IMR-90 (cell line): ENCODE data around the gene PARD6G. TPM values are rescaled to one million over a fixed set of nuclear protein-coding genes. Genes with fewer than 3 reads are reported as not detected.

ENCODE experiments used
- ATAC-seq: fragments of 200-7000 bp; cut with Tn5 transposase; 2 replicates; pipeline ENCODE4 v1.9.1; 2020; ENCODE audit warnings: low read depth, mild to moderate bottlenecking, moderate library complexity
- BruUV-seq: library from RNA; stranded (reverse); fragments of 400-500 nt; replicated peaks from 2 replicates; lab custom pipeline; 2021; lab: Mats Ljungman, UMichigan
- CTCF ChIA-PET: fragments of 300-600 bp; formaldehyde crosslinking; extraction: SDS; loops from one replicate; lab custom pipeline; 2021; ENCODE audit warnings: antibody characterized with exemption; lab: Yijun Ruan, JAX
- POLR2A ChIA-PET: fragments of 300-600 bp; sonication (Branson Sonifier 250); formaldehyde crosslinking; loops from one replicate; lab custom pipeline; 2022; ENCODE audit warnings: antibody characterized with exemption; ENCODE audit not compliant: unreplicated experiment; lab: Charles Lee
- DNase-seq: peaks from one replicate; pipeline ENCODE4 v3.0.0; 2013
- H2AFZ ChIP-seq: replicated peaks from 2 replicates; pipeline ENCODE3; 2013; ENCODE audit warnings: low read length, mild to moderate bottlenecking; ENCODE audit not compliant: poor library complexity
- H2AK5ac ChIP-seq: 2 replicates; pipeline ENCODE4 v1.6.1; 2013; ENCODE audit warnings: low read depth, low read length, inconsistent platforms
- H2AK9ac ChIP-seq: replicated peaks from 2 replicates; pipeline ENCODE3; 2013; ENCODE audit warnings: mild to moderate bottlenecking, low read depth, low read length, moderate library complexity; ENCODE audit not compliant: poor library complexity
- H2BK120ac ChIP-seq: 2 replicates; pipeline ENCODE4 v1.6.1; 2013; ENCODE audit warnings: low read depth, low read length, inconsistent platforms
- H2BK15ac ChIP-seq: 3 replicates; pipeline ENCODE4 v1.6.1; 2013; ENCODE audit warnings: low read depth, low read length, inconsistent platforms
- H2BK20ac ChIP-seq: 2 replicates; pipeline ENCODE4 v1.6.1; 2013; ENCODE audit warnings: low read depth, mild to moderate bottlenecking, inconsistent platforms, low read length, moderate library complexity
- H2BK5ac ChIP-seq: 2 replicates; pipeline ENCODE4 v1.6.1; 2013; ENCODE audit warnings: mild to moderate bottlenecking, low read depth, low read length, inconsistent platforms; ENCODE audit not compliant: poor library complexity, severe bottlenecking
- H3K14ac ChIP-seq: replicated peaks from 2 replicates; pipeline ENCODE4 v1.6.1; 2013; ENCODE audit warnings: low read depth, low read length, inconsistent platforms
- H3K18ac ChIP-seq: 2 replicates; pipeline ENCODE4 v1.6.1; 2013; ENCODE audit warnings: low read depth, low read length, control low read depth
- H3K23ac ChIP-seq: 2 replicates; pipeline ENCODE4 v1.6.1; 2013; ENCODE audit warnings: low read depth, low read length, inconsistent platforms
- H3K27ac ChIP-seq: 2 replicates; pipeline ENCODE4 v1.5.1; 2013; ENCODE audit warnings: mild to moderate bottlenecking, control low read depth, low read length; ENCODE audit not compliant: insufficient read depth
- H3K27me3 ChIP-seq: 2 replicates; pipeline ENCODE4 v1.6.1; 2013; ENCODE audit warnings: low read length; ENCODE audit not compliant: control insufficient read depth, insufficient read depth
- H3K36me3 ChIP-seq: 2 replicates; pipeline ENCODE4 v1.6.1; 2013; ENCODE audit warnings: low read length, mixed read lengths; ENCODE audit not compliant: control insufficient read depth, insufficient read depth
- H3K4ac ChIP-seq: 2 replicates; pipeline ENCODE4 v1.6.1; 2013; ENCODE audit warnings: low read depth, low read length, inconsistent platforms
- H3K4me1 ChIP-seq: 2 replicates; pipeline ENCODE4 v1.6.1; 2013; ENCODE audit warnings: low read length, mixed read lengths; ENCODE audit not compliant: control insufficient read depth, insufficient read depth
- H3K4me2 ChIP-seq: 2 replicates; pipeline ENCODE4 v1.6.1; 2013; ENCODE audit warnings: low read depth, mild to moderate bottlenecking, control low read depth, low read length, moderate library complexity
- H3K4me3 ChIP-seq: 2 replicates; pipeline ENCODE4 v1.5.1; 2013; ENCODE audit warnings: low read depth, mild to moderate bottlenecking, control low read depth, low read length, moderate library complexity; ENCODE audit not compliant: insufficient read depth
- H3K56ac ChIP-seq: 2 replicates; pipeline ENCODE4 v1.6.1; 2013; ENCODE audit warnings: low read length, inconsistent platforms; ENCODE audit not compliant: insufficient read depth; ENCODE audit errors: extremely low read depth
- H3K79me1 ChIP-seq, 2 experiments: 2 replicates each; pipeline ENCODE4 v1.6.1; 2013; ENCODE audit warnings: low read length in 2 of 2, inconsistent platforms in 1 of 2, low read depth in 1 of 2
- H3K9ac ChIP-seq: 2 replicates; pipeline ENCODE4 v1.6.1; 2013; ENCODE audit warnings: low read depth, low read length, control low read depth
- H3K9me1 ChIP-seq: 2 replicates; pipeline ENCODE4 v1.6.1; 2013; ENCODE audit warnings: low read length, inconsistent platforms; ENCODE audit not compliant: insufficient read depth
- H3K9me3 ChIP-seq: 2 replicates; pipeline ENCODE4 v1.6.1; 2013; ENCODE audit warnings: low read length; ENCODE audit not compliant: control insufficient read depth, insufficient read depth
- H4K20me1 ChIP-seq: 2 replicates; pipeline ENCODE4 v1.6.1; 2013; ENCODE audit warnings: low read length, inconsistent platforms; ENCODE audit not compliant: insufficient read depth
- H4K5ac ChIP-seq: 2 replicates; pipeline ENCODE4 v1.6.1; 2013; ENCODE audit warnings: mild to moderate bottlenecking, low read depth, low read length, control low read depth
- H4K8ac ChIP-seq, 2 experiments: 2 replicates each; pipeline ENCODE4 v1.6.1; 2013; ENCODE audit warnings: low read depth in 2 of 2, low read length in 2 of 2, control low read depth in 1 of 2, inconsistent platforms in 1 of 2
- H4K91ac ChIP-seq: 2 replicates; pipeline ENCODE4 v1.6.1; 2013; ENCODE audit warnings: low read depth, low read length, inconsistent platforms; ENCODE audit not compliant: insufficient read depth
- BHLHE40 ChIP-seq: fragments of 150-350 bp; IDR thresholded peaks from 2 replicates; pipeline ENCODE4 v1.6.1; 2016; ENCODE audit warnings: mild to moderate bottlenecking, low read depth, low read length
- CEBPB ChIP-seq: IDR thresholded peaks from 2 replicates; pipeline ENCODE4 v1.6.1; 2012; ENCODE audit warnings: low read depth, low read length, improper control_type of control experiment
- ELK1 ChIP-seq: fragments of 150-350 bp; IDR thresholded peaks from 2 replicates; pipeline ENCODE4 v1.6.1; 2016; ENCODE audit warnings: low read depth, mild to moderate bottlenecking, low read length, moderate library complexity, borderline replicate concordance
- MAFK ChIP-seq: IDR thresholded peaks from 2 replicates; pipeline ENCODE4 v1.6.1; 2012; ENCODE audit warnings: low read depth, low read length, improper control_type of control experiment
- NFE2L2 ChIP-seq: fragments of 150-350 bp; IDR thresholded peaks from 2 replicates; pipeline ENCODE4 v1.6.1; 2016; ENCODE audit warnings: low read depth, mild to moderate bottlenecking, low read length
- POLR2A ChIP-seq: IDR thresholded peaks from 2 replicates; pipeline ENCODE4 v1.6.1; 2012; ENCODE audit warnings: mild to moderate bottlenecking, low read depth, low read length
- RFX5 ChIP-seq: IDR thresholded peaks from 2 replicates; pipeline ENCODE4 v1.8.0; 2012; ENCODE audit warnings: low read depth, mild to moderate bottlenecking, low read length, moderate library complexity
- WGBS, 2 experiments: methylation state at CpG; one replicate each; pipeline versions ENCODE4 v1.1.5 to v1.1.7; 2013; ENCODE audit warnings: missing lambda C conversion rate in 2 of 2; ENCODE audit not compliant: insufficient read length in 1 of 2; ENCODE audit errors: extremely low coverage in 2 of 2; 5-methylcytosine and 5-hydroxymethylcytosine counted together
- dilution Hi-C: fragments of 300-500 bp; cut with HindIII; formaldehyde crosslinking; loops from one replicate; pipeline ENCODE4 v1.14.3; 2018; ENCODE audit warnings: low sequenced_read_pairs; ENCODE audit not compliant: unreplicated experiment
- in situ Hi-C: fragments of 300-500 bp; cut with MboI; formaldehyde crosslinking; loops from 3 replicates; pipeline ENCODE4 v1.14.3; 2019; ENCODE audit warnings: low sequenced_read_pairs, inconsistent platforms, mixed read lengths
- intact Hi-C: fragments of 100-400 bp; cut with micrococcal nuclease; formaldehyde crosslinking; loops from 2 replicates; pipeline ENCODE4 v1.10.0; 2022
- polyA plus RNA-seq, 3 experiments: library from polyadenylated mRNA; depleted of rRNA; stranded (reverse); fragments of >200 nt; gene quantifications; 2 replicates each; pipeline ENCODE4 v1.2.3, GENCODE V29; 2012; ENCODE audit warnings: low replicate concordance in 1 of 3
- total RNA-seq: library from RNA; depleted of rRNA; stranded (reverse); fragments of >200 nt; gene quantifications from 2 replicates; pipeline ENCODE4 v1.2.3, GENCODE V29; 2012

PARD6G gene
- total and polyA plus RNA-seq, 2 of the 4 experiments (the other 2 are of a cell fraction), result 2.5 to 4.6 TPM

DNA sequence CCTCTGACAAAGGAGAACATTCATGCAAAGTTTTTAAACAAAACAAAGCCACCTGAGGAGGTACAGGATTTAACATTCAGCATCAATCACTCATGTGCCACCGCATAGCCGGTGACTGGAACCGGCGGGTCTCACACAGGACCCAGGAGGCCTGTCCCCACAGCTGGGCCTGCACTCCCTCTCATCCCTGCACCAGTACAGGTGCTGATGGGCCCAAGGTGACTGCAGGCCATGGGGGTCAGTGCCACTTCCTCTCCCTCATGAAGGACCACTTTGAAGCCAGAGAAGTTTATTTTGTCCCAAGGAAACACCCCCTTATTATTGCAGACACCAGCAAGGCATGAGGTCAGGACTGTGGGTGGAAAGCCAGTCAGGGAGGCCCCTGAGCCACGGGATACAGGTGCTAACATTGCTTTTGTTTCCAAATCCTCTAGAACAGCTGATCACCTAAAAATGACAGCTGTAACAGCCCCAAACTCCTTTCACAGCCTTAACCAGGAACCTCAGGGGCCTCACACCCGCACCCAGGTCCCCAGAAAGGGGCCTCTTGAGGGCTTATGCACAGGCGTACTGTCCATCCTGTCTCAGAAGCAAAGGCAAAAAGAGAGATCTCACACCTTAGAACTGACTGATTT lies 14.0 kb downstream of the PARD6G start:
- Histone ChIP-seq H2AK5ac (no peak overlapping the region), H2BK120ac (no peak overlapping the region), H3K18ac (no peak overlapping the region), H3K79me1 (peaks cover 0 to 10% of the 10 kb centered on the region in 2 experiments; a peak in 1 of 4 replicates), H2BK20ac (no peak overlapping the region), H3K4ac (no peak overlapping the region), H4K8ac (no peak overlapping the region), H3K14ac (no peak overlapping the region), H3K36me3 (no peaks in the 10 kb centered on the region), H2BK5ac (no peak overlapping the region), H3K4me1 (no peaks in the 10 kb centered on the region; the same call in 1 of the 2 replicates), H2AFZ (no peak overlapping the region), H3K23ac (no peak overlapping the region), H3K27me3 (no peaks in the 10 kb centered on the region), H3K9me3 (no peaks in the 10 kb centered on the region), H2BK15ac (no peak overlapping the region), H3K9ac (no peak overlapping the region), H2AK9ac (no peak overlapping the region), H3K4me3 (no peak overlapping the region), H4K91ac (no peak overlapping the region), H3K4me2 (no peak overlapping the region), H3K9me1 (no peaks in the 10 kb centered on the region), H3K56ac (no peak overlapping the region), H3K27ac (no peak overlapping the region), H4K5ac (no peak overlapping the region), H4K20me1 (peaks cover 13% of the 10 kb centered on the region; the same call in 1 of the 2 replicates)
- intact Hi-C loops, result no loop called here
- 100% methylated on average over 5 of the region's 7 CpGs; no CpG with 5 or more reads in 1 of the 2 experiments for whole genome bisulfite sequencing, 2 experiments
- no TSS peak for BruUV-seq
- in situ Hi-C loops, result no loop called here
- DNase-seq (no peak), ATAC-seq (no peak)
- ChIA-PET CTCF (no interaction called here), POLR2A (no interaction called here)
- dilution Hi-C loops, result no loop called here
- TF ChIP-seq CEBPB (no peak), RFX5 (no peak), NFE2L2 (no peak), POLR2A (no peak), BHLHE40 (no peak), MAFK (no peak), ELK1 (no peak)
